ENCODE results near the gene SCN8A.
"Not testable (repeated sequence)": the region's sequence is repeated elsewhere in the genome, so short reads cannot be mapped to it uniquely, and the experiment has no call there.

Gene SCN8A

GRCh38 chr12:51763743-51764142, 172.7 kb downstream of the SCN8A start:
- no peak for DNase-seq (ENCODE audit: low spot score)

GRCh38 chr12:51766067-51766676, 175.1 kb downstream of the SCN8A start:
- no peak for DNase-seq (ENCODE audit: low spot score)

- no peak for DNase-seq (ENCODE audit: low spot score)
These were observed 180.0 kb downstream of the SCN8A start for GRCh38 chr12:51771008-51771407.

GRCh38 chr12:51773145-51773869, 182.3 kb downstream of the SCN8A start:
- DNase-seq (ENCODE audit: low spot score), result no peak

- no peak for DNase-seq (ENCODE audit: low spot score)
These were observed 183.9 kb downstream of the SCN8A start for GRCh38 chr12:51774933-51775332.

- no peak for DNase-seq (ENCODE audit: low spot score)
These were observed 186.4 kb downstream of the SCN8A start for GRCh38 chr12:51777457-51777856.

- no peak for DNase-seq (ENCODE audit: low spot score)
These were observed 186.9 kb downstream of the SCN8A start for GRCh38 chr12:51777973-51778372.

- DNase-seq (ENCODE audit: low spot score), result no peak
These were observed 188.8 kb downstream of the SCN8A start for GRCh38 chr12:51779876-51780275.

- DNase-seq (ENCODE audit: low spot score), result no peak
These were observed 193.7 kb downstream of the SCN8A start for GRCh38 chr12:51784688-51785087.

- no peak for DNase-seq (ENCODE audit: low spot score)
These were observed 194.9 kb downstream of the SCN8A start for GRCh38 chr12:51785906-51786305.

GRCh38 chr12:51788876-51789275, 197.8 kb downstream of the SCN8A start:
- DNase-seq (ENCODE audit: low spot score), result no peak

GRCh38 chr12:51792417-51792816, 201.4 kb downstream of the SCN8A start:
- DNase-seq (ENCODE audit: low spot score), result no peak

- DNase-seq (ENCODE audit: low spot score), result no peak
These were observed 202.2 kb downstream of the SCN8A start for GRCh38 chr12:51793201-51793600.

GRCh38 chr12:51797301-51797700, 206.3 kb downstream of the SCN8A start:
- no peak for DNase-seq (ENCODE audit: low spot score)

GRCh38 chr12:51798051-51798450, 207.0 kb downstream of the SCN8A start:
- not testable (repeated sequence) for DNase-seq (ENCODE audit: low spot score)

GRCh38 chr12:51798501-51798900, 207.5 kb downstream of the SCN8A start:
- DNase-seq (ENCODE audit: low spot score), result no peak

- no peak for DNase-seq (ENCODE audit: low spot score)
These were observed 210.0 kb downstream of the SCN8A start for GRCh38 chr12:51801027-51801426.

- no peak for DNase-seq (ENCODE audit: low spot score)
These were observed 215.9 kb downstream of the SCN8A start for GRCh38 chr12:51806896-51807295.

GRCh38 chr12:51809193-51809592, 218.2 kb downstream of the SCN8A start:
- no peak for DNase-seq (ENCODE audit: low spot score)

GRCh38 chr12:51811203-51812202, 220.5 kb downstream of the SCN8A start:
- DNase-seq (ENCODE audit: low spot score), result no peak

GRCh38 chr12:51812871-51813270, 221.8 kb downstream of the SCN8A start:
- no peak for DNase-seq (ENCODE audit: low spot score)

- DNase-seq (ENCODE audit: low spot score), result no peak
These were observed 222.9 kb downstream of the SCN8A start for GRCh38 chr12:51813931-51814310.
